Mucosa of descending colon (tissue), 3 donors: ENCODE measurements around the gene TSPAN5. TPM values are rescaled to one million over a fixed set of nuclear protein-coding genes. Genes with fewer than 3 reads are reported as not detected.
"Not testable (repeated sequence)": the region's sequence is repeated elsewhere in the genome, so short reads cannot be mapped to it uniquely, and the experiment has no call there.

ENCODE experiments used
- ATAC-seq: fragments of 200-7000 bp; cut with Tn5 transposase; one replicate; pipeline ENCODE4 v1.9.1; 2020; ENCODE audit warnings: mild to moderate bottlenecking, moderate library complexity
- DNase-seq, 3 donors: peaks; one replicate each; pipeline ENCODE4 v3.0.0-alpha.2; 2020
- H3K36me3 ChIP-seq: fragments of 200-600 bp; one replicate; pipeline ENCODE4 v1.8.0; 2021; ENCODE audit warnings: low read depth, mild to moderate bottlenecking
- H3K4me1 ChIP-seq: fragments of 200-600 bp; one replicate; pipeline ENCODE4 v1.8.0; 2021; ENCODE audit warnings: low read depth, mild to moderate bottlenecking
- H3K4me3 ChIP-seq: fragments of 200-600 bp; one replicate; pipeline ENCODE4 v1.8.0; 2021; ENCODE audit warnings: mild to moderate bottlenecking
- H3K9me3 ChIP-seq: fragments of 200-600 bp; one replicate; pipeline ENCODE4 v1.8.0; 2021; ENCODE audit warnings: mild to moderate bottlenecking
- CTCF ChIP-seq: fragments of 200-600 bp; IDR thresholded peaks from one replicate; pipeline ENCODE4 v1.8.0; 2022; ENCODE audit warnings: antibody characterized with exemption, mild to moderate bottlenecking
- intact Hi-C, 2 donors: fragments of 100-400 bp; cut with DNase I in 1 of 2; cut with micrococcal nuclease in 1 of 2; formaldehyde crosslinking; loops; one replicate each; pipeline versions ENCODE4 v1.11.0 to v1.11.1; 2022; cut with DNase I, micrococcal nuclease
- total RNA-seq, 3 donors: library from RNA; stranded (reverse); fragmentation: NEBNext Ultra II Directional in 2 of 3; extraction: Animal tissue kit (Norgen Biotek cat#: 25700) in 2 of 3; gene quantifications; one replicate each; pipeline versions ENCODE4 v1.2.1 to v1.2.4, GENCODE V29; 2021 to 2023
- donor health status: DM: no; HTN: no; CAD: no; lungs with moderate emphysema.
- donor health status: DM: no; HTN: no; CAD: no.
- donor health status: DM: no; HTN: yes; CAD: no.

The TSPAN5 gene
- total RNA-seq, 3 donors from 2014 or later, result 3.9 to 11.8 (median 4.9) TPM

- Histone ChIP-seq H3K4me1 (no peaks in the 10 kb centered on the region), H3K36me3 (no peaks in the 10 kb centered on the region), H3K9me3 (no peaks in the 10 kb centered on the region), H3K4me3 (no peak overlapping the region)
- ATAC-seq (no peak), DNase-seq (no peak)
- intact Hi-C loops, result no loop called here
- no peak for TF ChIP-seq CTCF
Observed at GRCh38 chr4:98480535-98480934, 177.9 kb downstream of the TSPAN5 start.

GRCh38 chr4:98479590-98479989 is 178.8 kb downstream of the TSPAN5 start:
- H3K36me3 ChIP-seq, DNase-seq, H3K9me3 ChIP-seq, ATAC-seq, intact Hi-C loops, H3K4me1 ChIP-seq, H3K4me3 ChIP-seq: not testable (repeated sequence)

GRCh38 chr4:98476891-98477290 is 181.5 kb downstream of the TSPAN5 start:
- no peaks in the 10 kb centered on the region for H3K36me3 ChIP-seq
- ATAC-seq (no peak), DNase-seq (no peak)
- H3K4me3 ChIP-seq, result no peak overlapping the region
- H3K9me3 ChIP-seq, result no peaks in the 10 kb centered on the region
- intact Hi-C loops, result no loop called here
- H3K4me1 ChIP-seq, result no peaks in the 10 kb centered on the region
- no peak for TF ChIP-seq CTCF

- no peaks in the 10 kb centered on the region for H3K4me1 ChIP-seq
- intact Hi-C loops, result no loop called here
Observed at GRCh38 chr4:98474408-98474844, 184.0 kb downstream of the TSPAN5 start.

GRCh38 chr4:98473046-98473445 is 185.4 kb downstream of the TSPAN5 start:
- H3K4me3 ChIP-seq, result no peak overlapping the region
- TF ChIP-seq CTCF, result no peak
- H3K9me3 ChIP-seq, result no peaks in the 10 kb centered on the region
- intact Hi-C loops, result no loop called here
- no peaks in the 10 kb centered on the region for H3K4me1 ChIP-seq
- ATAC-seq, result no peak
- H3K36me3 ChIP-seq, result no peaks in the 10 kb centered on the region
- no peak for DNase-seq

More at GRCh38 chr4:98474408-98474844, 184.0 kb downstream of the TSPAN5 start:
- no peak for ATAC-seq
- Histone ChIP-seq H3K4me3 (no peak overlapping the region), H3K36me3 (no peaks in the 10 kb centered on the region), H3K9me3 (no peaks in the 10 kb centered on the region)
- no peak for TF ChIP-seq CTCF
- DNase-seq, result no peak

GRCh38 chr4:98470831-98471230 is 187.6 kb downstream of the TSPAN5 start:
- Histone ChIP-seq H3K4me1 (no peaks in the 10 kb centered on the region), H3K9me3 (no peaks in the 10 kb centered on the region), H3K36me3 (no peaks in the 10 kb centered on the region), H3K4me3 (no peak overlapping the region)
- DNase-seq (no peak), ATAC-seq (no peak)
- no peak for TF ChIP-seq CTCF
- intact Hi-C loops, result no loop called here
